ENCODE data around the gene HDGFL2. TPM values are rescaled to one million over a fixed set of nuclear protein-coding genes. Genes with fewer than 3 reads are reported as not detected.

HDGFL2 gene
- polyA plus RNA-seq, 1 donor = 58.8 TPM

DNA sequence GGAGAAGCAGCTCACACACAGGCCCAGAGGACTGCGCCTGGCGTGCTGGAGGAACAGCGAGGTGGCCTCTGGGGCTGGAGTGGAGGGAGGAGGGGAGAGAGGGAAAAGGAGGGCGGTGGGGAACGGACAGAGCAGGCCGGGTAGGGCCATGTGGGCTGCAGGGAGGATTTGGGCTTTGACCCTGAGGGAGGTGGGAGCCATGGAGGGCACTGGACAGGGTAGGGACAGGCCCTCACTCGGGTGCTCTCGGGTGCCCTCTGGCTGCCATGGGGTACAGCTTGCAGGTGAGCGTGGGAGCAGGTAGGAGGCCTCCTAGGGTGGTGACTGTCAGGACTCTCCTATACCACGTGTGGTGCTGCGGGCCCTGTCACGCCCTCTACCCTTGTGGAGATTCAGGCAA is 23.4 kb downstream of the HDGFL2 start:
- no peak for DNase-seq

DNA sequence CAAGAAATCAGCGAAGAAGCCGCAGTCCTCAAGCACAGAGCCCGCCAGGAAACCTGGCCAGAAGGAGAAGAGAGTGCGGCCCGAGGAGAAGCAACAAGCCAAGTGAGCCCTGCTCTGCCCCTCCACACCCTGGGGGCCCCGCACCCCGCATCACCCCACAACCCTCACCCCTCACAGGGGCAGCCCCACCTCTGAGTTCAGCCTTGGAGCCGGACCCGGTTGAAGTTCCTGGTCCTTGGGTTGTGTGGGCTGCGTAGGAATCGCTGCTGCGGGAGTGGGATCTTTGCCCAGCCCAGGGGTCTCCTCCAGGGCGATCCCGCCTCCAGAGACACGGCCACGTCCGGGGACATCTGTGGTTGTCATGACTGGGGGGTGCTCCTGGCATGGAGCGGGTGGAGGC is 24.2 kb downstream of the HDGFL2 start:
- no peak for DNase-seq

DNA sequence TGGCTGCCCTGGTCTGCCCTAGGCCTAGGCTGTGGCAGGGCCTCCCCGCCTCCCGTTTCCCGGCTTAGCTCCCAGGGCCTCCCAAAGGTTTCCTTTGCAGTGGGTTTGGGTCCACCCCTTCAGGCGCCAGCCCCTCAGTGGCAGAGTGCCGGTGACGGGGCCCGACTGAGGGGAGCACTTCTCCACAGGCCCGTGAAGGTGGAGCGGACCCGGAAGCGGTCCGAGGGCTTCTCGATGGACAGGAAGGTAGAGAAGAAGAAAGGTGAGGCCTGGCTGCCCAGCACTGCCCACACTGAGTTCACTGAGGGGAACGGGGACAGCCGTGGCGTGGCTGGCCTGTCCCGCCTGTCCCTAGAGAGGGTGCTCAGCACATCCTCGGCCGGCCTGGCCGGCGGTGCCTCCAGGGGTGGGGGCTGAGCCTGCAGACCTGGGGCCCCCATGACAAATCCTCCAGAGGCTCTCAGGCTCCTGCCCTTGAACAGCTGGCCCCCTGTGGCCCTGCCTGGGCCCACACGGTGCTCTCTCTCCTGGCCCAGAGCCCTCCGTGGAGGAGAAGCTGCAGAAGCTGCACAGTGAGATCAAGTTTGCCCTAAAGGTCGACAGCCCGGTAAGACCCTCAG is 25.8 kb downstream of the HDGFL2 start:
- no peak for DNase-seq

DNA sequence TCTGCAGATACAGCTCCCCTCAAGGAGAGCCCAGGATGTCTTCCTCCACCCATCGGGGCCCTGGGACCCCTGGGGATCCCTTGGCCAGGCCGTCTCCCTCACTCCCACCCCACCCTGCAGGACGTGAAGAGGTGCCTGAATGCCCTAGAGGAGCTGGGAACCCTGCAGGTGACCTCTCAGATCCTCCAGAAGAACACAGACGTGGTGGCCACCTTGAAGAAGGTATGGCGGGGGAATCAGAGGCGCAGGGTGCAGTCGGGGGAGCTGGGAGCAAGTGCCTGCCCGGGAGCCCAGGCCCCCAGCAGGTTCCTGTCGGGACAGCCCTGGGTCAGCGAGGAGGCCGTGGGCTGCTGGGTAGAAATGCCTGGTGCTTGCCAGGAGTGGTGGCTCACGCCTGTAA is 26.6 kb downstream of the HDGFL2 start:
- DNase-seq = no peak

DNA sequence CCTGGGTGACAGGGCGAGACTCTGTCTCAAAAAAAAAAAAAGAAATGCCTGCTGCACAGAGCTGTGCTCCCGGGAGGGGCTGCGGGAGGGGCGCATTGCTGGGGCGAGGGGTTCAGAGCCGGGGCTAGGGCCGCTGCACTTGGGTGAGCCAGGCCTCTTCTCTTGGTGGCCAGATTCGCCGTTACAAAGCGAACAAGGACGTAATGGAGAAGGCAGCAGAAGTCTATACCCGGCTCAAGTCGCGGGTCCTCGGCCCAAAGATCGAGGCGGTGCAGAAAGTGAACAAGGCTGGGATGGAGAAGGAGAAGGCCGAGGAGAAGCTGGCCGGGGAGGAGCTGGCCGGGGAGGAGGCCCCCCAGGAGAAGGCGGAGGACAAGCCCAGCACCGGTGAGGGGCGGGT is 27.2 kb downstream of the HDGFL2 start:
- DNase-seq = no peak

DNA sequence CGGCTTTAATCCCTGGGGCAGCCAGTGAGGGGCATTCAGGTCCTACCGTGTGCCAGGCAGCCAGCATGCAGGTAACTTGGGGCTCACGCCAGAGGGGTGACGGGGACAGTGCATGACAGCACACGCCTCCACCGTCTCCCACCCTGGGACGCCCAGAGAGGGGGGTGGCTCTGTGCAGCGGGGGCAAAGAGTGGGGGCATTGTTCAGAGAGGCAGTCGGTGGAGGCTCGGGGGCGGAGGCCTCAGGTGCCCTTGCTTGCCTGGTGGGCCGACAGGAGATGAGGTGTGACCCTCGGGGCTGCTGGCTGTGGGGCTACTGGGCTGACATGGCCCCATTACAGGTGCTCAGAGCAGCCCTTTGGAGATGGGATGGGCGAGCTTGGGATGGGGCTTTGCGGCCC is 27.8 kb downstream of the HDGFL2 start:
- no peak for DNase-seq

DNA sequence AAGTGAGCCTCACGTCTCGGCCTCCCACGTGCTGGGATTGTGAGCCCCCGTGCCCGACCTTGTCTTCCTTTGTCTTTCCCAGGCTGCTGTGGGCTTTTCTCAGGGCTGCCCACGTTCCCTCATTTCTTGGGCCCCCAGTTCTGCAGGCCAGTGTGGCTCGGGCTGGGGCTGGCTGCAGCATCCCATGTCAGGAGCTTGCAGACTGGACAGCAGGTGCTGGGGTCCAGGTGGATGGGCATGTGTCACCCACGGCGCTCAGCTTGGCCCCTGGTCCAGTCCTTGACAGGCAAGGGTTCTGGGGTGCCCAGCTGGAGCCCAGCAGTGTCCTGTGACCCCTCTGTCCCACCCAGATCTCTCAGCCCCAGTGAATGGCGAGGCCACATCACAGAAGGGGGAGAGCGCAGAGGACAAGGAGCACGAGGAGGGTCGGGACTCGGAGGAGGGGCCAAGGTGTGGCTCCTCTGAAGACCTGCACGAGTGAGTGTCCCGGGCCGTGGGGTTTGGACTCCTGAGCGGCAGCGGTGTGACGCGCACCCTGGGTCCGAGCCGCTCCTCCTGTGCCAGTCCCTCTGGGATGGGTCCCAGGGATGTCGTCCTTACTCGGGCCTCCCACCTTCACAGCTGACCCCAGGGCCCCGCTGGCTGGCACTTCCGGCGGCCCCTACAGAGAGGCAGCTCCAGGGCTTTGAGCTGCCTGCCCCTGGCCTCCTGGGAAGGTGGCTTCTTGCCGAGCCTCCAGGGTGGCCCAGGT is 28.9 kb downstream of the HDGFL2 start:
- DNase-seq = no peak

DNA sequence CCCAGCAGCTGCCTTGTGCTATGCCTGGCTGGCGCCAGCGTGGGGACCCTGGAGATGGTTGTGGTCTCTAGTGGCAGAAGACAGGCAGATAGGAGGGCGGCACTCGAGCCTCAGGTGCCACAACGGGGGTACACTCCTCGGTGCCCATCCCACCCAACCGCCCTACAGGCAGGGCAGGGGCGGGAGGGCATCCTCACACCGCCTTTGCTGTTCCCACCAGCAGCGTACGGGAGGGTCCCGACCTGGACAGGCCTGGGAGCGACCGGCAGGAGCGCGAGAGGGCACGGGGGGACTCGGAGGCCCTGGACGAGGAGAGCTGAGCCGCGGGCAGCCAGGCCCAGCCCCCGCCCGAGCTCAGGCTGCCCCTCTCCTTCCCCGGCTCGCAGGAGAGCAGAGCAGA is 29.6 kb downstream of the HDGFL2 start:
- no peak for DNase-seq

DNA sequence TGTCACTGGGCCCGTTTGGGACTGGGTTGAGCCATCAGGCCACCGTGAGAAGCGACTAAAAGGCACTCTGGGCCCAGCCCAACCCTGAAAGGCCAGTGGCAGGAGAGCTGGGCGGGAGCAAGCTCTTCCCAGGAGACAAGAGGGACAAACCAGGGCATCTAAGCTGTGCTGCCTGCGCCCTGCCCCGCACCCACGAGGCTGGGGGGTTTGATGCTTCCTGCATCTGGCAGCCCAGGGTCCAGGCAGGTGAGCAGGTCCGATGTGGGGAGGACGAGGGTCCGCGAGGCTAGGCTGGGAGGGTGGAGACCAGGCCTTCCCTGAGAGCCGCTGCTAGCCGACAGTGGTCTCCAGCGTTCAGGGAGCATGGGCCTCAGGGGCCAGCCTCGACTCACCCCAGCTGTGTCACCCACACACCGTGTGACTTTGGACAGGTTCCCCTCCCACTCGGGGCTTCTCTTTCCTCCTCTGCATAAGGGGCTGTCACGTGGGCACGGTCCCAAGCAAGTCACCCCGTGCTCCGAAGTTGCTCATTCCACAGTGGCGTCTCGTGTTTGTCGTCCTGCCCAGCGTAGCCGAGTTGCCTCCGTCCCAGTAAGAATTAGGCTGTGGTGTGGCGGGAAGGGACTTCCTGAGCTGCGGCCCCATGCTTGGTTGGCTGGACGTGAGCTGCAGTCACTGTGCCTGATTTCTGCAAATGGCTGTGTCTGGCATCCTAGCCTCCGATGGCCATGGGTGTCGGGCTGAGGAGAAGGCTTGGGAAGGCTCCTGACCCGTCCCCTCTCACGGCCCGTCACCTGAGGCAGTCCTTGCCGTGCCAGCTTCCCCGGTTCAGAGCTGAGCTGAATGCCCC is 30.4 kb downstream of the HDGFL2 start:
- no peak for DNase-seq

DNA sequence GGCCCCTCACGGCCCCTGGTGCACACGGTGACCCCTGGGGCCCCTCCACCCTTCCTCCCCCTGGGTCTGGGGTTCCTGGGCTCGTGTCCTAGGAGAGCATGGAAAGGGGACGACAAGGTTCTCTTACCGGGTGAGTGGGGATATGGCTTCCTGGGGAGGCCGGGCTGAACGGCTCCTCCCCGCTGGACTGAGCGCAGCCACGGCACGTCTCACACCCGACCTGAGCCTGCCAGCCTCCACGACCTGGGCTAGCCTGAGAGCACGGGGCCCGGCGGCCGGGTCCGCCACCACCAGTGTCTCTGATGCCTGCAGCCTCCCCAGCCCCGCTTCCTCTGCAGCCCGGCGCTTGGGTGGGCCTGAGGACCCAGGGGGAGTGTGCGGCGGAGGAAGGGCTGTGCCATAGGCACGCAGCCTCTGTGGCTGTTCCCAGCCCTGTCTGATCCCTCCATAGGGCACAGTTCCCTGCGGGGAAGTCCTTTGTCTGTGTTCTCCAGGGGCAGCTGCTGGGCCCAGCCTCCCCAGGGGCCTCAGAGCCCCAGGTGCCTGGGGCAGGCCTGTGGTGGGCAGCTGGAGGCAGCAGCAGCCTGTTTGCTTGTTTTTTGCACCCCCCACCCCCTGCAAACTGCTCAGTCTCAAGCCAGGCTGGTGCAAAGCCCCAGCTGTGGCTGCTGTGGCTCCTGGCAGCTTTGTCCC is 31.2 kb downstream of the HDGFL2 start:
- no peak for DNase-seq

DNA sequence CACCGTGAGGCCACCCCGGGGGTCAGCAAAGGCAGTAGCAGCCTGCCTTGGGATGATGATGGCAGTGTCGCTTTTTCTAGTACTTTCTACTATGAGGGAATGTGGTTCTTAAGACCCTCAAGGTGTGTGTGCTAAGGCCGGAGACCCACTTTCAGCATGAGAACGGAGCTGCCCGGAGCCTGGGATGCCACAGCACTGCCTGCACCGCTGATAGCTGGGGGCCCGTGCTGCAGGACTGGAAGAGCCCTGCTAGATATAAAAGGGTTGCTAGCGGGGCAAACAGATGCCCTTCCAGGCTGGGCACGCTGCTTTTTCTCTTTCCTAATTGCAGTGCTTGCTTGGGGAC is 31.7 kb downstream of the HDGFL2 start:
- no peak for DNase-seq

DNA sequence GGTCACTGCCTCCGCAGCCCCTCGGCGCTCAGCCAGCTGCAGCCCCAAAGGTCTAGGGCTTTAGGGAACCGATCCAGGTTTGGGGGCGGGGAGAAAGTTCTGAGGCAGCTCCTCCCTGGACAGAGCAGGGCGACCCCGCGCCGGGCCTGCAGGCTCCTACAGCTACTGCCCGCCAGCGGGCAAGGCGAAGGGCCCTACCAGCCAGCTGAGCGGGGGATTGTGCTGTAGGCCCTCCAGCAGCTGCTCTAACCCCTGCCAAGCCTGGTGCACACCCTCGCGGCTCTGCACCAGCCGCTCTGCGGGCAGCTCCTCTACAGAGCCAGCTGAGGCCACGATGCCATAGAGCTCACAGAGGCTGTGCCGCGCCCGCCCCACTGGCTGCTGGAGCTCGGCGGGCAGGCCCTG is 32.2 kb downstream of the HDGFL2 start:
- no peak for DNase-seq

DNA sequence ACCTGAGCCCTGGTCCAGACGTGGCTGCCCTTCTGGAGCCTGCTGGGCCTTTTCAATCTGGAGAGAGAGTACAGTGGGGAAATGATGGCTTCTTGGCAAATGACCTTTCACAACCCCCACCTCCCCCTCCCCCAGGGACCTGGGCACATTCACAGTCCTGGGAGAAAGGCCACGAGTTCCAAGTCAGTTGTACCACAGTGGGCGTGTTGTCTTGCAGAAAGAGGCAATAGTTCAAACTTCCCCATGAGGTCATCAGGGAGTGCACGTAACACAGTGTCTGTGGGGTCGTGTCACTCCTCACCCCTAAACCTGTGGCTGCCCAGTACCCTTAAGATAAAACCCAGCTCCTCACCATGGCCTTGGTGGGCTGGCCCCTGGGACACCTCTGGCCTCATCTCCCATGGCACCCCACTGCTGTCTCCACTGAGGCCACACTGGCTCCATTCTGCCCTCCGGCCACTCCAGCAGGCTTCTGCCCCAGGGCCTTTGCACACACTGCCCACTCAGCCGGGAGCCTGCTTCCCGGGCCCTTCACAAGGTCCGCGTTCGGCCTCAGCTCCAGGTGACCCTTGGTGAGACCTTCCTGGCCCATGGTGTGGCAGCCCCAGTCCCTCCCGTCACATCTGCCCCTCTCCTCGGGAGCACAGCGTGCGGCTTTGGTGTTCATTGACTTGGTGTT is 32.9 kb downstream of the HDGFL2 start:
- no peak for DNase-seq

DNA sequence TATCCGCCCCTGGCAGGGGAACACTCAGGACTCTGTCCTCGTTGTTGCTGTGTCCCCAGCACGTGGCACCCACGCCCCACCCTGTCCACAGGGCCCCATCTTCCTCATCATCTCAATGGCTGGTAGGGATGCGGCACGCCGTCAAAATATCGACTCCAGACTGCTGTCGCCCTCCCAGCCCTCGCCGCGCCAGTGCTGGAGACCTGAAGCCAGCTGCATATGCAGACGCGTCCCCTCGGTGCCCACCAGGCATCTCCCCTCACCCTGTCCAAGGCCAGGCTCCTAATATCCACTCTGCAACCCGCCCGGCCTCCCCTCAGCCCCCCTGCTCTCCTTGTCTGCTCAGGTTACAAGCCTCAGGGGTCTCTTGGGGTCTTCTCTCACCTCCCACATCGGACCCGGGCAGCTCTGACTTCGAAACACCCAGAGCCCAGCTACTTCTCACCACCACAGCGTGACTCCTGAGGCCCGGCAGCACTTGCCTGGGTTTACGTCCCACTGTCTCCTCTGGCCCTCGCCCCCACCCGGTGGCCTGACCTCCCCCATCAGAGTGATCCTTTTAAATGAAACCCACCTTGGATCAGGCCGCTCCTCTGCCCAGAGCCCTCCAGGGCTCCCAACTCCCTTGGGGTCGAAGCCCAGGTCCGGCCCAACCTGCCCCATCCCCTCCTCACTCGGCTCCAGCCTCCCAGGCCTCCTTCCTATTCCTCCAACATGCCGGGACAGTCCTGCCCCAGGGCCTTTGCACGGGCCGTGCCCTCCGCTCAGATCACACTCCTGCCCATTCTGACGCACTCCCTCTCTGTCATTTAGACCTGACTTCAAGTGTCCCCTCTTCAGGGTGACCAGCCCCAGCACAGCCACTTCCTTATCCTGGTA is 33.7 kb downstream of the HDGFL2 start:
- no peak for DNase-seq

DNA sequence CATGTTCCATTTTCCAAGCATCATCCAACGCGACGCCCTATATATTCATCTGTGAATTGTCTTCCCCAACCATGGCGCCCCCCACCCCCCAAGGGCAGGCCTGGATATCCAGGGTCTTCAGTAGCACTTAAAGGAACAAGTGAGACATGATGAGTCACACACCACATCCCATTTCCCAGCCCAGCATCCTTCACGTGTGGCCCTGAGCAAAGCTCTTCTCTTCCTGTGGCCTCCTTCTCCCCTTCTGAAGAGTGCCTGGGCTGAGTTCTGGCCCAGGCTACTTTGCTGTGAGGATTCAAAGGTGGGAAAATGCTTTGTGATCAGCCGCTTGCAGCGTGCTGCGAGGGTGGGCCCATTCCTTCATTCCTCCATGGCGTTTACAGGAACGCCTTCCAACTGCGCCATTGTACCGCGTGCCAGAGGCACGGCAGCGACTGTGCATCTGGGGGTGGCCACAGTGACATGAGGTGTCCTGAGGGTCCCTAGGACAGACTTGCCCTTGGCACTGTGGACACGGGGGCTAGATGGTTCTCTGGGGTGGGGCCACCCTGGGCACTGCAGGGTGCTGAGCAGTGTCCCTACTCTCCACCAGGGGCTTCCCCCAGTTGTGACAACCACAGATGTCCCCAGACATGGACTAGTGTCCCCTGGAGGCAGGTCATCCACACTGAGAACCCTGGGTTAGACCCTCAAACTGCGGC is 34.5 kb downstream of the HDGFL2 start:
- DNase-seq = no peak

DNA sequence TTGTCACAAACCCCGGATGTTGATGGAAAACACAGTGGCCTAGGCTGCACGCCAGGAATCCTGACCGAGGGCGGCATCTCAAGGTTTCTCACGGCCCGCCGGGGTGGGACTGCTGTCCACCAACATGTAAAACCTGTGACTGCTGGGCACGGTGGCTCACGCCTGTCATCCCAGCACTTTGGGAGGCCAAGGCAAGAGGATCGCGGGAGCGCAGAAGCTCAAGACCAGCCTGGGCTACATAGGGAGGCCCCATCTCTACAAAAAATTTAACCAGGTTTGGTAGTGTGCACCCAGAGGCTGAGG is 35.0 kb downstream of the HDGFL2 start:
- DNase-seq = no peak

DNA sequence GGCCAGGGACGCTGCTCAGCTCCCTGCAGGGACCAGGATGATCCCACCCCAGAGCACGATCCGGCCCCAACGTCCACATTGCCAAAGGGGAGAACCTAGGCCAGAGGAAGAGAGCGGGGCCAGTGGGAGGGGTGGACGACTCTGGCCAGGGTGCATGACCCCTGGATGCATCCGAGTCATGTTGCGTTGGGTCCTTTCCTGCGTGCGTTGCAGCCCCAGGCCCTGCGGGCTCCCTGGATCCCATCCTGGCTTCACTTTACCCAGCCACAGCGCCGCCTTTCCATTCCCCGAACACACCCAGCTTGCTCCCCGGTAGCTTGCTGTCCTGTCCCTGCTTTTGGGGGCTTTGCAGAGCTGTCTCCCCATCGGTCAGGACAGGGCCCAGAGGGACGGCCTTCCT is 35.7 kb downstream of the HDGFL2 start:
- DNase-seq = no peak

DNA sequence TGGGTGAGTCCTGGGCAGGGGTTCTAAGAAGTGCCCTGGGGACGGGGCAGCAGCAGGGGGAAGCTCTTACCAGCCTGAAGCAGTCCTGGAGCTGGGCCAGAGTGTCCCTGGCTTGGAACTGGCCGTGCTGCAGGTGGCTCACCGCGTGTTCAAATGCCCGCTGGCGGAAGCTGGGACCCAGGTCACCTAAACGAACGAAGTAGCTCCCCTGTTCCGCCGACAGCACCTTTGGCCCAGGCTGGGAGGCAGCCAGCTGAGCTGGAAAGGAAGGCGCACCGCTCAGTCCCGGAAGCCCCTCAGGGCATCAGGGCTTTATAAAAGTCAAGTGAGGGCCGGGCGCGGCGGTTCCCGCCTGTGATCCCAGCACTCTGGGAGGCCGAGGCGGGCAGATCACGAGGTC is 36.6 kb downstream of the HDGFL2 start:
- no peak for DNase-seq

DNA sequence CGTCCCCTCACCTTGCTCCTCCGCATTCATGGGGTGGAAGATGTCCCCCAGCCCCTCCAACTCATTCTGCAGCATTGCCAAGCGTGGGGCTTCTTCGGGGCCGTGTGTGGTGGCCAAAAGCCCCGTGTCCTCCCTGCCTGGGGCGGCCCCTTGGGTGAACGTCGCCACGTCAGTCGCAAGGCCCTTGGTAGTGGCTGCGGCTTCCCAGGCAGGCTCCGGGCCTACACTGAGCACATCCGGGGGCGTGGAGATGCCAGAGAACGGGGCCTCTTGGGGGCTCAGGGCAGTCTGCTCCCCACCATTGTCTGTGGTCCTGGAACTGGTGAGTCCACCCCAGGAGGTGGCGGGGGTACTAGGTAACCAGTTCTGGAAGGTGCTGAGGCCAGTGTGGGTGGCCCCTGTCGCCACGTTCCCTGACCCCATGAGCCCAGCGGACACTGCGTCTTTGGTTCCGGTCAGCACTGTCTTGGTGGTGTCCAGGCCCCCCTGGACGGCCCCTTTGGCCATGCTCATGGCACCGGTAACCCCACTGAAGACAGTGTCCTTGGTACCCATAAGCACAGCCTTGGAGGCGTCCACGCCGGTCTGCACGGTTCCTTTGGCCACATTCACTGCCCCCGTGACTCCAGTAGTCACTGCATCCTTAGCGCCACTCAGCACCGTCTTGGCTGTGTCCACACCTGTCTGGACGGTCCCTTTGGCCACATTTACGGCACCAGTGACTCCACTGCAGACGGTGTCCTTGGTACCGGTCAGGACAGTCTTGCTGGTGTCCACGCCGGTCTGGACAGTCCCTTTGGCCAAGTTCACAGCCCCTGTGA is 38.5 kb downstream of the HDGFL2 start:
- DNase-seq = no peak
